Neuronal stem cell (in vitro differentiated cells): ENCODE results near the gene CORO2B.
A peak's percentile ranks its signal among the peaks of the same experiment; 100 is the strongest.
"Not testable (repeated sequence)": the region's sequence is repeated elsewhere in the genome, so short reads cannot be mapped to it uniquely, and the experiment has no call there.

Experiments
- DNase-seq: peaks from one replicate; pipeline ENCODE4 v3.0.0-alpha.2; 2013; ENCODE audit warnings: low spot score
- H2AFZ ChIP-seq: one replicate; pipeline ENCODE4 v1.6.1; 2013; ENCODE audit warnings: mild to moderate bottlenecking, low read length, inconsistent platforms
- H2AK5ac ChIP-seq: 2 replicates; pipeline ENCODE4 v1.6.1; 2013; ENCODE audit warnings: low read depth, mild to moderate bottlenecking, inconsistent platforms, low read length, moderate library complexity, mixed read lengths
- H2BK120ac ChIP-seq: 2 replicates; pipeline ENCODE4 v1.6.1; 2013; ENCODE audit warnings: low read depth, mild to moderate bottlenecking, inconsistent platforms, low read length, moderate library complexity, mixed read lengths
- H2BK12ac ChIP-seq: one replicate; pipeline ENCODE4 v1.6.1; 2013; ENCODE audit warnings: low read length, inconsistent platforms
- H2BK15ac ChIP-seq: 2 replicates; pipeline ENCODE4 v1.6.1; 2013; ENCODE audit warnings: mild to moderate bottlenecking, low read length, inconsistent platforms, mixed read lengths
- H2BK5ac ChIP-seq: one replicate; pipeline ENCODE4 v1.6.1; 2013; ENCODE audit warnings: inconsistent platforms, mild to moderate bottlenecking, low read length, moderate library complexity
- H3K14ac ChIP-seq: one replicate; pipeline ENCODE4 v1.6.1; 2013; ENCODE audit warnings: low read length, inconsistent platforms
- H3K18ac ChIP-seq: 2 replicates; pipeline ENCODE4 v1.6.1; 2013; ENCODE audit warnings: low read length, inconsistent platforms
- H3K23ac ChIP-seq: 2 replicates; pipeline ENCODE4 v1.6.1; 2013; ENCODE audit warnings: low read depth, mild to moderate bottlenecking, mixed read lengths, low read length, inconsistent platforms; ENCODE audit not compliant: poor library complexity
- H3K27ac ChIP-seq: replicated peaks from 3 replicates; pipeline ENCODE4 v1.5.1; 2013; ENCODE audit warnings: low read length, inconsistent platforms
- H3K27me3 ChIP-seq, 3 experiments: 2 replicates each; pipeline ENCODE4 v1.6.1; 2013; ENCODE audit warnings: low read length in 3 of 3, mild to moderate bottlenecking in 2 of 3, inconsistent platforms in 1 of 3, low read depth in 1 of 3, mixed read lengths in 1 of 3, moderate library complexity in 1 of 3; ENCODE audit not compliant: control insufficient read depth in 3 of 3, insufficient read depth in 3 of 3
- H3K36me3 ChIP-seq, 2 donors: replicated peaks in 1 of 2; 2 replicates each; pipeline ENCODE4 v1.6.1; 2013; ENCODE audit warnings: low read length in 2 of 2; ENCODE audit not compliant: control insufficient read depth in 2 of 2, insufficient read depth in 2 of 2
- H3K4ac ChIP-seq: 2 replicates; pipeline ENCODE4 v1.6.1; 2013; ENCODE audit warnings: inconsistent platforms, mild to moderate bottlenecking, low read length, moderate library complexity
- H3K4me1 ChIP-seq, 2 donors: 1 replicate in 1 of 2; 2 replicates in 1 of 2; pipeline ENCODE4 v1.6.1; 2013; ENCODE audit warnings: low read length in 2 of 2, low read depth in 1 of 2; ENCODE audit not compliant: control insufficient read depth in 2 of 2, insufficient read depth in 1 of 2
- H3K4me2 ChIP-seq: one replicate; pipeline ENCODE4 v1.6.1; 2013; ENCODE audit warnings: mild to moderate bottlenecking, low read length, inconsistent platforms; ENCODE audit not compliant: insufficient read depth, poor library complexity, severe bottlenecking
- H3K4me3 ChIP-seq, 2 donors: 2 replicates each; pipeline ENCODE4 v1.5.1; 2013; ENCODE audit warnings: low read length in 2 of 2, mild to moderate bottlenecking in 2 of 2, inconsistent platforms in 1 of 2, moderate library complexity in 1 of 2
- H3K79me1 ChIP-seq: one replicate; pipeline ENCODE4 v1.6.1; 2013; ENCODE audit warnings: low read depth, mild to moderate bottlenecking, inconsistent platforms, low read length, moderate library complexity
- H3K9ac ChIP-seq: one replicate; pipeline ENCODE4 v1.6.1; 2013; ENCODE audit warnings: mild to moderate bottlenecking, low read depth, low read length, inconsistent platforms; ENCODE audit not compliant: poor library complexity
- H3K9me3 ChIP-seq, 2 donors: replicated peaks in 1 of 2; 2 replicates each; pipeline versions ENCODE3 to v1.6.1; 2013; ENCODE audit warnings: low read length in 2 of 2, mild to moderate bottlenecking in 2 of 2, inconsistent platforms in 1 of 2, low read depth in 1 of 2, mixed read lengths in 1 of 2, moderate library complexity in 1 of 2; ENCODE audit not compliant: control insufficient read depth in 2 of 2, insufficient read depth in 1 of 2
- H4K8ac ChIP-seq: one replicate; pipeline ENCODE4 v1.6.1; 2013; ENCODE audit warnings: low read depth, mild to moderate bottlenecking, inconsistent platforms, low read length, moderate library complexity
- H4K91ac ChIP-seq: one replicate; pipeline ENCODE4 v1.6.1; 2013; ENCODE audit warnings: low read length, low read depth, mild to moderate bottlenecking, inconsistent platforms; ENCODE audit not compliant: poor library complexity
- WGBS, 2 donors: extraction: QIAGEN DNeasy Blood & Tissue Kit; methylation state at CpG; one replicate each; pipeline ENCODE4 v1.1.7; 2013; ENCODE audit warnings: missing lambda C conversion rate in 2 of 2, mixed read lengths in 1 of 2; ENCODE audit not compliant: insufficient read length in 2 of 2, insufficient replicate concordance in 1 of 2; ENCODE audit errors: extremely low coverage in 2 of 2; 5-methylcytosine and 5-hydroxymethylcytosine counted together

Gene CORO2B

DNA sequence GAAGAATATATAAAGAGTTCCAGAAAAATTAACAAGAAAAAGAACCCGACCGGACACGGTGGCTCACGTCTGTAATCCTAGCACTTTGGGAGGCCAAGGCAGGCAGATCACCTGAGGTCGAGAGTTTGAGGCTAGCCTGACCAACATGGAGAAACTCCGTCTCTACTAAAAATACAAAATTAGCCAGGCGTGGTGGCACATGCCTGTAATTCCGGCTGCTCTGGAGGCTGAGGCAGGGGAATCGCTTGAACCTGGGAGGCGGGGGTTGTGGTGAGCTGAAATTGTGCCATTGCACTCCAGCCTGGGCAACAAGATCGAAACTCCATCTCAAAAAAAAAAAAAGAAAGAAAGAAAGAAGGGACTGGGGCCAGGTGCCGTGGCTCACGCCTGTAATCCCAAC, 68.6 kb downstream of the CORO2B start:
- H3K36me3 ChIP-seq, result peaks cover 2 to 12% of the 10 kb centered on the region in 2 donors
- not testable (repeated sequence) for H2AFZ ChIP-seq, H2AK5ac ChIP-seq, H2BK15ac ChIP-seq, H3K4me1 ChIP-seq, H4K91ac ChIP-seq, H3K79me1 ChIP-seq, H3K27ac ChIP-seq, H2BK5ac ChIP-seq, H3K9ac ChIP-seq, H3K23ac ChIP-seq, H3K14ac ChIP-seq, H3K18ac ChIP-seq, H3K4ac ChIP-seq, H3K4me3 ChIP-seq, H2BK12ac ChIP-seq, H2BK120ac ChIP-seq, H3K27me3 ChIP-seq, H3K4me2 ChIP-seq, DNase-seq, H3K9me3 ChIP-seq, H4K8ac ChIP-seq
- no CpG with 5 or more reads among the region's 13 CpGs for WGBS, 2 donors

DNA sequence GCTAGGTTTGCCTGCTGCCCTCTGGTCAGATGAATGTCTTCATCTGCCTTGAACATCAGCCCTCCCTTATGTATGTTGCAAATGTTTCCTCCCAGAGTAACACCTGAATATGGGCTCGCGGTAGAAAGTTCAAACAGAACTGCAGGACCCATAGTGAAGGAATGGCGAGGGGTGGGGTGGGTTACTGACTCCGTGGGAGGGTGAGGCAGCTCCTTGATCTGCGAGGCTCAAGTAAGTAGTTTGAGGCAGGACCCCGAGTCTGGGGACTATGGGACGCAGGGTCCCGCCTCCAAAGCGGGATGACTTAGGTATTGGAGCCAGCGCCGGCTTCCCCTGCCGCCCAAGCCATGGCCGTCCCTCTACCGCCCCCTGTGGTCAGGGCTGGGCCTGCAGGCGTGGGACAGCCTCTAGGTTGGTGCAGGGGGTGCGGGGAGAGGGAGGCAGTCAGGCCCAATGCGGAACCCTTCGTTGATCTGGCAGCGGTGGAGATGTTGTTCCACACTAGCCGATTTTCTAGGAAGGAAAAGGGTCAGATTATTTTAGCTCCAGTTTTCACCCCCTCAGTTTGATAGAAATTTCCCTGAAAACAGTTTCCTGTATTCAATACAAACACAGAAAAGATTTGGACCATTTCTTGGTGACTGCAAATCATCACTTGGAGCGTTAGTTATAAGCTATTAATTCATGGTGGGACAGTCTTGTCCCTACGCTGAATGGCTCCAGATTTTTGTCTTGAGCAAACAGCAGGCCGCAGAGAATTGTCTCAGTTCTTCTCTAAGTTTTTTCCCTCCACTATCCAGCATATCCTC, 72.3 kb downstream of the CORO2B start:
- no peaks in the 10 kb centered on the region for H3K9me3 ChIP-seq
- H2BK5ac ChIP-seq, result no peak overlapping the region
- no peak overlapping the region for H4K91ac ChIP-seq
- peaks cover 7 to 16% of the 10 kb centered on the region in 2 donors for H3K4me1 ChIP-seq
- no peaks in the 10 kb centered on the region for H3K79me1 ChIP-seq
- no peak overlapping the region for H3K4me3 ChIP-seq
- H2BK15ac ChIP-seq, result no peak overlapping the region
- H3K9ac ChIP-seq, result no peak overlapping the region
- H2BK12ac ChIP-seq, result no peak overlapping the region
- no peak overlapping the region for H2BK120ac ChIP-seq
- H4K8ac ChIP-seq, result no peak overlapping the region
- no peak overlapping the region for H3K4ac ChIP-seq
- H2AK5ac ChIP-seq, result no peak overlapping the region
- H3K36me3 ChIP-seq, result peaks cover 2 to 6% of the 10 kb centered on the region in 2 donors
- DNase-seq, result peak; percentile 74
- H3K23ac ChIP-seq, result no peak overlapping the region
- WGBS, 2 donors, result no CpG with 5 or more reads among the region's 23 CpGs
- H3K18ac ChIP-seq, result no peak overlapping the region
- H3K27me3 ChIP-seq, result no peaks in the 10 kb centered on the region
- no peak overlapping the region for H3K14ac ChIP-seq
- H3K4me2 ChIP-seq, result peak overlapping the region; percentile 21
- H2AFZ ChIP-seq, result no peak overlapping the region
- H3K27ac ChIP-seq, result no peak overlapping the region

DNA sequence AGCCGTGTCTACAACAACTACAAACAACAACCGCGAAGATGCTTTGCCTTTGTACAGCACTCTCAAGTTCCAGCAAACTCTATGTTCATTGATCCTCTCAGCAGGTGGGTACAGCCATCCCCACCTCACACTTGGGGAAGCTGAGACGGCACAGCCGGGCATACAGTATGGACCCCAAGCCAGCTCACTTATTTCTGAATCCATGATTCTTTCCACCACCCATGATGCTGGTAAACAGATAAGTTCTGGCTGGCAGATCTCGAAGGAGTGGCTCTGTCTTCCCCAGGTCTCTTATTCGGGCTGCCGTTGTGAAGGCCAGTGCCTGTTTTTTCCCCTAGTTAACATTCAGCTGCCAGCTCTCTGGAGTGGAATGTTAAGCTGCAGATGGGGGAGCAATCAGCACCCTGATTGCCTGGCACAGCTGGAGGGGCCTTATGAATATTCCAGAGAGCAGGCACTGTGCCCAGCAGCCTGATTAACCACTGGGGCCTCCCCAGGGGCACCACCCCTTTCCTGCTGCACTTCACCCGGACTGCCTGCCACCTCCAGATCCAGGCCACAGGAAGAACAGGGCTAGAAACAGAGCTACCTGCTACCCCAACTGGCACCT, 73.2 kb downstream of the CORO2B start:
- no CpG with 5 or more reads among the region's 9 CpGs for WGBS, 2 donors
- no peak overlapping the region for H3K4me2 ChIP-seq
- no peak overlapping the region for H2BK5ac ChIP-seq
- H4K91ac ChIP-seq, result no peak overlapping the region
- H3K4me3 ChIP-seq, result no peak overlapping the region
- no peak for DNase-seq
- H3K18ac ChIP-seq, result no peak overlapping the region
- no peak overlapping the region for H4K8ac ChIP-seq
- H3K9me3 ChIP-seq, result no peaks in the 10 kb centered on the region
- no peak overlapping the region for H3K14ac ChIP-seq
- peak overlapping the region; percentile 73 for H2AK5ac ChIP-seq
- no peak overlapping the region for H3K27ac ChIP-seq
- no peak overlapping the region for H2BK120ac ChIP-seq
- peaks cover 7 to 16% of the 10 kb centered on the region in 2 donors for H3K4me1 ChIP-seq
- no peaks in the 10 kb centered on the region for H3K27me3 ChIP-seq
- no peak overlapping the region for H3K4ac ChIP-seq
- H3K79me1 ChIP-seq, result no peaks in the 10 kb centered on the region
- H2AFZ ChIP-seq, result no peak overlapping the region
- no peak overlapping the region for H2BK15ac ChIP-seq
- no peak overlapping the region for H2BK12ac ChIP-seq
- H3K9ac ChIP-seq, result no peak overlapping the region
- no peak overlapping the region for H3K23ac ChIP-seq
- peaks cover 0 to 6% of the 10 kb centered on the region in 2 donors for H3K36me3 ChIP-seq

DNA sequence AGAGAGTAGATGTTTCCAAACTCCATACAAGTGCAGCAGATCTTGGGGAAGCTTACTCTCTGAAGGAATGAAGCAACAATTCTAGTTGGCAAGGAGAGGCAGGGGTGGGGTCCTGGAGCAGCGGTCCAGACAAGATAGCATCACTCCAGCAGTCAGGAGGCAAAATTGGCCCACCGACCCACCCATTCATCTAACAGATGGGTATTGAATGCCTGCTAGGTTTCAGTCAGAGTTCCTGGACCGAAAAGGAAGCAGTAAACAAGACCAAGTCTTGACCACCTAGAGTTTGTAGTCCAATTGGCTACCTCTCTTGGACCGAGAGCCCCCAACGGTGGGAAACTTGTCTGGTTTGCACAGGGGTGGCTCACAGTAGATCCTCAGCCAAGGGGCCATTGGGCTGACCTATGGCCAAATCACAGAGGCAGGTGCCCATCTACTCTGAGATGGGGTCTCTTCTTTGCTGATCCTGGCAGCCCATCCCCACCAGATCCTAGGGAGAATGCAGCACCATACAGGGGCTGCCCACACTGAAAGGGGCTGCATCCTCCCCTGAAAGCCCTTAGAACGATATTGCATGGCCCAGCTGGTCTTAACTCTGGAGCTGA, 74.3 kb downstream of the CORO2B start:
- no peak overlapping the region for H4K8ac ChIP-seq
- H2BK15ac ChIP-seq, result no peak overlapping the region
- no peak overlapping the region for H3K4ac ChIP-seq
- peaks cover 0 to 6% of the 10 kb centered on the region in 2 donors for H3K36me3 ChIP-seq
- no peak overlapping the region for H3K18ac ChIP-seq
- no peak overlapping the region for H3K4me2 ChIP-seq
- no peak overlapping the region for H2AK5ac ChIP-seq
- no peak overlapping the region for H2BK5ac ChIP-seq
- no peaks in the 10 kb centered on the region for H3K79me1 ChIP-seq
- DNase-seq, result no peak
- H3K14ac ChIP-seq, result no peak overlapping the region
- H2BK12ac ChIP-seq, result no peak overlapping the region
- peaks cover 7 to 16% of the 10 kb centered on the region in 2 donors for H3K4me1 ChIP-seq
- no peak overlapping the region for H4K91ac ChIP-seq
- H2BK120ac ChIP-seq, result no peak overlapping the region
- no peak overlapping the region for H3K9ac ChIP-seq
- H3K4me3 ChIP-seq, result no peak overlapping the region
- H2AFZ ChIP-seq, result no peak overlapping the region
- WGBS, 2 donors, result no CpG with 5 or more reads among the region's 6 CpGs
- H3K27me3 ChIP-seq, result no peaks in the 10 kb centered on the region
- H3K27ac ChIP-seq, result no peak overlapping the region
- H3K9me3 ChIP-seq, result no peaks in the 10 kb centered on the region
- no peak overlapping the region for H3K23ac ChIP-seq
